ENCODE results near the gene EIF6. TPM values are rescaled to one million over a fixed set of nuclear protein-coding genes. Genes with fewer than 3 reads are reported as not detected.
"Not testable (repeated sequence)": the region's sequence is repeated elsewhere in the genome, so short reads cannot be mapped to it uniquely, and the experiment has no call there.

Gene EIF6
- total RNA-seq, 2 donors from 2014 or later = 23.0 to 44.3 TPM

DNA sequence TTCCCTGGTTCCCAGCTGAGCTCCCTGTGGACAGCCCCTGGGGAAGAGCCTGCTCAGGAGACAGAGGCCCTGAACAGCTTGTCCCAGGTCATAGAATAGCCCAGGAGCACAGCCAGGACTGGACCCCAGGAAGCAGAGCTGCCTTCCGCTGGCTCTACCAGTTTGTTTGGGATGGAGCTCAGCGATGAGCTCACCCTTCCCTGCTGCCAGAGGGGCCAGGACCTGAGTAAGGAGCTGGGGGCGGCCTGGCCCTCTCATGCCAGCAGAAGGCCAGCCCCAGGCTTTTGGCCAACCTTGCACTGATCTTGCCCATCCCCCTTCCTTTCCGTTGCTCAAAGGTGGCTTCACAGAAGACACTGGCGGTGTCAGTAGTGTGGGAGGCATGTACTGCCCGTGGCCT, 24.1 kb downstream of the EIF6 start:
- Histone ChIP-seq H3K27ac (no peak overlapping the region), H3K4me1 (peaks cover 0 to 23% of the 10 kb centered on the region in 2 donors), H3K36me3 (no peaks in the 10 kb centered on the region), H3K27me3 (no peaks in the 10 kb centered on the region), H3K9me3 (no peaks in the 10 kb centered on the region), H3K4me3 (no peak overlapping the region)
- DNase-seq (ENCODE audit: low spot score) = no peak
- TF ChIP-seq, protein P1, sequence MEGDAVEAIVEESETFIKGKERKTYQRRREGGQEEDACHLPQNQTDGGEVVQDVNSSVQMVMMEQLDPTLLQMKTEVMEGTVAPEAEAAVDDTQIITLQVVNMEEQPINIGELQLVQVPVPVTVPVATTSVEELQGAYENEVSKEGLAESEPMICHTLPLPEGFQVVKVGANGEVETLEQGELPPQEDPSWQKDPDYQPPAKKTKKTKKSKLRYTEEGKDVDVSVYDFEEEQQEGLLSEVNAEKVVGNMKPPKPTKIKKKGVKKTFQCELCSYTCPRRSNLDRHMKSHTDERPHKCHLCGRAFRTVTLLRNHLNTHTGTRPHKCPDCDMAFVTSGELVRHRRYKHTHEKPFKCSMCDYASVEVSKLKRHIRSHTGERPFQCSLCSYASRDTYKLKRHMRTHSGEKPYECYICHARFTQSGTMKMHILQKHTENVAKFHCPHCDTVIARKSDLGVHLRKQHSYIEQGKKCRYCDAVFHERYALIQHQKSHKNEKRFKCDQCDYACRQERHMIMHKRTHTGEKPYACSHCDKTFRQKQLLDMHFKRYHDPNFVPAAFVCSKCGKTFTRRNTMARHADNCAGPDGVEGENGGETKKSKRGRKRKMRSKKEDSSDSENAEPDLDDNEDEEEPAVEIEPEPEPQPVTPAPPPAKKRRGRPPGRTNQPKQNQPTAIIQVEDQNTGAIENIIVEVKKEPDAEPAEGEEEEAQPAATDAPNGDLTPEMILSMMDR (IDR thresholded peaks at IDR 0.05) = no peak

GRCh38 chr20:35257175-35257909, 27.2 kb downstream of the EIF6 start:
- H3K4me3 ChIP-seq = no peak overlapping the region
- no peaks in the 10 kb centered on the region for H3K36me3 ChIP-seq
- no peak overlapping the region for H3K27ac ChIP-seq
- DNase-seq (ENCODE audit: low spot score) = no peak
- H3K27me3 ChIP-seq = no peaks in the 10 kb centered on the region
- peaks cover 0 to 9% of the 10 kb centered on the region in 2 donors for H3K4me1 ChIP-seq
- no peaks in the 10 kb centered on the region for H3K9me3 ChIP-seq
- TF ChIP-seq, protein P1 (IDR thresholded peaks at IDR 0.05) = no peak

GRCh38 chr20:35254448-35254999, 30.0 kb downstream of the EIF6 start:
- peaks cover 0 to 9% of the 10 kb centered on the region in 2 donors for H3K4me1 ChIP-seq
- no peak overlapping the region for H3K27ac ChIP-seq
- no peak overlapping the region for H3K4me3 ChIP-seq
- H3K9me3 ChIP-seq = no peaks in the 10 kb centered on the region
- no peaks in the 10 kb centered on the region for H3K36me3 ChIP-seq
- no peak for DNase-seq (ENCODE audit: low spot score)
- H3K27me3 ChIP-seq = no peaks in the 10 kb centered on the region
- TF ChIP-seq, protein P1 (IDR thresholded peaks at IDR 0.05) = no peak

GRCh38 chr20:35253010-35253409, 31.6 kb downstream of the EIF6 start:
- TF ChIP-seq, protein P1 (IDR thresholded peaks at IDR 0.05) = no peak

DNA sequence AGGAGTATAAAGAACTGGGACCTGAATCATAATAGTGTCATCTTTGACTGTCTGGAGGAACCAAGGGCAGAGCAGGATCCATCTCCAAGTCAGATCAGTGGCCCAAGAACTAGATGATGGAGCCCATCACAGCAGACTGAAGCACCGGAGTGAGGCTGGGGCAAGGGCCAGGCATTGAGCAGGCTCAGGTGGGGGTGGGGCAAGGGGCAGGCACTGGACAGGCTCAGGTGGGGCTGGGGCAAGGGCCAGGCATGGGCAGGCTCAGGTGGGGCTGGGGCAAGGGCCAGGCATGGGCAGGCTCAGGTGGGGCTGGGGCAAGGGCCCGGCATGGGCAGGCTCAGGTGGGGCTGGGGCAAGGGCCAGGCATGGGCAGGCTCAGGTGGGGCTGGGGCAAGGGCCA, 32.0 kb downstream of the EIF6 start:
- not testable (repeated sequence) for H3K4me1 ChIP-seq; H3K27ac ChIP-seq; H3K27me3 ChIP-seq; H3K4me3 ChIP-seq; H3K36me3 ChIP-seq; DNase-seq (ENCODE audit: low spot score); H3K9me3 ChIP-seq

More at GRCh38 chr20:35253010-35253409, 31.6 kb downstream of the EIF6 start:
- no peak for DNase-seq (ENCODE audit: low spot score)
- Histone ChIP-seq H3K36me3 (no peaks in the 10 kb centered on the region), H3K4me1 (peaks cover 0 to 9% of the 10 kb centered on the region in 2 donors), H3K9me3 (no peaks in the 10 kb centered on the region), H3K27me3 (no peaks in the 10 kb centered on the region), H3K4me3 (no peak overlapping the region), H3K27ac (no peak overlapping the region)

- Histone ChIP-seq H3K27ac (no peak overlapping the region), H3K4me1 (peaks cover 0 to under 1% of the 10 kb centered on the region in 2 donors), H3K27me3 (no peaks in the 10 kb centered on the region), H3K4me3 (no peak overlapping the region), H3K9me3 (no peaks in the 10 kb centered on the region), H3K36me3 (no peaks in the 10 kb centered on the region)
- TF ChIP-seq, protein P1 (IDR thresholded peaks at IDR 0.05) = no peak
- DNase-seq (ENCODE audit: low spot score) = no peak
These were observed 32.5 kb downstream of the EIF6 start for GRCh38 chr20:35252037-35252461.
